K562 (cell line): ENCODE data around the gene MBOAT2. TPM values are rescaled to one million over a fixed set of nuclear protein-coding genes. Genes with fewer than 3 reads are reported as not detected.
A peak's percentile ranks its signal among the peaks of the same experiment; 100 is the strongest.

Source experiments
- DIDO1 ChIP-seq: fragments of 450-650 bp; IDR thresholded peaks from 2 replicates; pipeline ENCODE4 v1.6.1; 2016; ENCODE audit warnings: low read depth, missing biosample characterization, missing genetic modification characterization
- KAT7 ChIP-seq: sonication (generic); formaldehyde crosslinking; IDR thresholded peaks from 2 replicates; pipeline ENCODE4 v1.8.0; 2022; ENCODE audit warnings: missing genetic modification reagents, mild to moderate bottlenecking, borderline replicate concordance
- PCBP2 ChIP-seq: fragments of 200-400 bp; formaldehyde crosslinking; IDR thresholded peaks from 2 replicates; pipeline ENCODE4 v1.6.1; 2018; ENCODE audit warnings: low read length, low read depth, mild to moderate bottlenecking, moderate library complexity; ENCODE audit not compliant: poor library complexity, severe bottlenecking
- POU5F1 ChIP-seq: fragments of 150-350 bp; IDR thresholded peaks from 2 replicates; pipeline ENCODE4 v1.6.1; 2014; ENCODE audit warnings: borderline replicate concordance, low read length, low read depth, mild to moderate bottlenecking; ENCODE audit not compliant: partially characterized antibody
- PRMT5 ChIP-seq: sonication (generic); formaldehyde crosslinking; IDR thresholded peaks from 2 replicates; pipeline ENCODE4 v1.5.0; 2020; ENCODE audit warnings: missing genetic modification reagents
- RAD51 ChIP-seq: fragments of 450-650 bp; IDR thresholded peaks from 2 replicates; pipeline ENCODE4 v1.7.1; 2016; ENCODE audit warnings: low read depth, mild to moderate bottlenecking, borderline replicate concordance
- RB1 ChIP-seq: fragments of 450-650 bp; IDR thresholded peaks from 2 replicates; pipeline ENCODE4 v1.6.1; 2017; ENCODE audit warnings: low read depth, mild to moderate bottlenecking
- SAP30 ChIP-seq: fragments of 200-600 bp; sonication (generic); IDR thresholded peaks from 2 replicates; pipeline ENCODE4 v1.6.1; 2012; ENCODE audit warnings: borderline replicate concordance, low read depth, mild to moderate bottlenecking, moderate library complexity, low read length, control low read depth, inconsistent platforms; ENCODE audit not compliant: insufficient read depth, poor library complexity, severe bottlenecking
- SIX5 ChIP-seq, 2 experiments: IDR thresholded peaks; 2 replicates each; pipeline ENCODE4 v1.6.1; 2011; ENCODE audit warnings: low read length in 2 of 2, borderline replicate concordance in 1 of 2, low read depth in 1 of 2, mild to moderate bottlenecking in 1 of 2, moderate library complexity in 1 of 2; ENCODE audit not compliant: insufficient read depth in 1 of 2
- ZBED1 ChIP-seq: IDR thresholded peaks from 2 replicates; pipeline ENCODE4 v1.6.1; 2014
- ZBTB43 ChIP-seq: sonication (generic); formaldehyde crosslinking; IDR thresholded peaks from 2 replicates; pipeline ENCODE4 v1.8.0; 2023; ENCODE audit warnings: mild to moderate bottlenecking, missing genetic modification reagents
- ZKSCAN8 ChIP-seq: fragments of 200-800 bp; sonication (Bioruptor generic); IDR thresholded peaks from 2 replicates; pipeline ENCODE4 v1.6.1; 2016; ENCODE audit warnings: missing genetic modification characterization, missing compliant biosample characterization
- ZNF318 ChIP-seq, 2 experiments: fragments of 450-650 bp; IDR thresholded peaks; 2 replicates each; pipeline ENCODE4 v1.6.1; 2016; ENCODE audit warnings: mild to moderate bottlenecking in 2 of 2, borderline replicate concordance in 1 of 2, low read depth in 1 of 2, moderate library complexity in 1 of 2
- ZNF551 ChIP-seq: fragments of 250-450 bp; sonication (Bioruptor Pico); IDR thresholded peaks from 2 replicates; pipeline ENCODE4 v1.5.0; 2021; ENCODE audit warnings: mild to moderate bottlenecking, moderate library complexity
- ZNF696 ChIP-seq: fragments of 250-450 bp; sonication (Bioruptor Pico); conservative IDR thresholded peaks from 2 replicates; pipeline ENCODE4 v1.4.0; 2020; ENCODE audit warnings: mild to moderate bottlenecking, moderate library complexity
- polyA plus RNA-seq, 8 experiments: library from polyadenylated mRNA; depleted of rRNA in 4 of 8; stranded (reverse) in 5 of 8; unstranded in 3 of 8; fragments of >200 nt; fragmentation: Nextera tagmentation in 2 of 8; fragmentation: Illumina TruSeq in 1 of 8; extraction: Ambion mirVana in 2 of 8; extraction: Trizol in 1 of 8; gene quantifications; 2 replicates each; pipeline versions ENCODE4 v1.2.1 to v1.2.3, GENCODE V29; 2011 to 2014; ENCODE audit warnings: inconsistent platforms in 1 of 8, missing spikeins in 1 of 8
- total RNA-seq, 7 experiments: library from RNA; depleted of rRNA in 6 of 7; stranded (reverse); fragments of >200 nt in 6 of 7; fragmentation: Illumina TruSeq in 2 of 7; extraction: Trizol in 2 of 7; gene quantifications; 2 replicates each; pipeline versions ENCODE4 v1.2.1 to v1.2.3, GENCODE V29; 2011 to 2021; ENCODE audit warnings: low replicate concordance in 1 of 7
- TF ChIP-seq, protein P1 (sequence below): fragments of 250-450 bp; sonication (Bioruptor Pico); IDR thresholded peaks from 2 replicates; pipeline ENCODE4 v1.5.0; 2021

Gene MBOAT2
- total and polyA plus RNA-seq, 9 of the 15 experiments (the other 6 are each of a cell fraction or from before 2014, with no cell fraction given), result 8.4 to 122 (median 27.6) TPM

GRCh38 chr2:8893978-8894820 lies 109.3 kb downstream of the MBOAT2 start (continued):
- TF ChIP-seq SIX5 (IDR thresholded peaks at IDR 0.05; ENCODE audit: borderline replicate concordance in 1 of 2, insufficient read depth in 1 of 2, low read depth in 1 of 2, low read length in 2 of 2), result no peak
- no peak for TF ChIP-seq PCBP2
- peak; percentile 11; the same call in 1 of the 2 replicates for TF ChIP-seq RB1
- TF ChIP-seq ZNF318 (IDR thresholded peaks at IDR 0.05; ENCODE audit: borderline replicate concordance in 1 of 2, low read depth in 1 of 2), result 0 out of 4 replicates have a peak, but pooled peaks of 1 of the 2 experiments have one; percentile 34
- TF ChIP-seq, protein P1, sequence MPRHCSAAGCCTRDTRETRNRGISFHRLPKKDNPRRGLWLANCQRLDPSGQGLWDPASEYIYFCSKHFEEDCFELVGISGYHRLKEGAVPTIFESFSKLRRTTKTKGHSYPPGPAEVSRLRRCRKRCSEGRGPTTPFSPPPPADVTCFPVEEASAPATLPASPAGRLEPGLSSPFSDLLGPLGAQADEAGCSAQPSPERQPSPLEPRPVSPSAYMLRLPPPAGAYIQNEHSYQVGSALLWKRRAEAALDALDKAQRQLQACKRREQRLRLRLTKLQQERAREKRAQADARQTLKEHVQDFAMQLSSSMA (CRISPR knock-in tag), result no peak
- no peak for TF ChIP-seq KAT7
- no peak for TF ChIP-seq ZNF551 (CRISPR knock-in tag)
- no peak for TF ChIP-seq ZBTB43 (CRISPR knock-in tag)
- TF ChIP-seq RAD51, result peak; percentile 25; the same call in 1 of the 2 replicates
- 0 out of 2 replicates have a peak, but pooled peaks have one; percentile 32 for TF ChIP-seq ZKSCAN8
- no peak for TF ChIP-seq DIDO1 (tag)
- no peak for TF ChIP-seq ZNF696 (CRISPR knock-in tag)
- no peak; the same call in 1 of the 2 replicates for TF ChIP-seq ZBED1
- no peak for TF ChIP-seq POU5F1
- TF ChIP-seq SAP30, result no peak
- TF ChIP-seq PRMT5, result no peak
